Measurements from ENCODE around the gene IRF5. TPM values are rescaled to one million over a fixed set of nuclear protein-coding genes. Genes with fewer than 3 reads are reported as not detected.

Gene IRF5
- total RNA-seq, 2 donors from 2014 or later, result 5.0 to 9.7 TPM

DNA sequence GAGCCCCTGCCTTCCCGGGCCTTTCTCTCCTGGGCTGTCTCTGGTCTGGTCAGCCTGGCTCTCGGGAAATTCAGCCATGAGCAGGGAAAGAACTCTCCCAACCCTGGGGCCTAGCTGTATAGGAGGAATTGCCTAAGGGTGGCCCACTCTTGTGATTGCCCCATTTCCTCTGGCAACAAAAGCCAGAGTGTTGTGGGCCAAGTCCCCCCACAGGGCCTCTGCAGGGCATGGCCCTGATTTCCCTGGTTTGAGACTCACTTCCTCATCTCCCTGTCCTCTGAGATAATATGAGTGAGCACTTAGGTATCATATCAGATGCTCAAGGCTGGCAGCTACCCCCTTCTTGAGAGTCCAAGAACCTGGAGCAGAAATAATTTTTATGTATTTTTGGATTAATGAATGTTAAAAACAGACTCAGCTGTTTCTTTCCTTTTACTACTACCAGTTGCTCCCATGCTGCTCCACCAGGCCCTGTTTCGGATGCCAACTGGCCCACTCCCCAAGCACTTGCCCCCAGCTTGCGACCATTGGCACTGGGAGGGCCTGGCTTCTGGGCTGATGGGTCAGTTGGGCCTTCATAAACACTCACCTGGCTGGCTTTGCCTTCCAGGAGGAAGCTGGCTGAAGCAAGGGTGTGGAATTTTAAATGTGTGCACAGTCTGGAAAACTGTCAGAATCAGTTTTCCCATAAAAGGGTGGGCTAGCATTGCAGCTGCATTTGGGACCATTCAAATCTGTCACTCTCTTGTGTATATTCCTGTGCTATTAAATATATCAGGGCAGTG is 11.4 kb downstream of the IRF5 start:
- DNase-seq, result no peak
- Histone ChIP-seq H3K9me3 (no peaks in the 10 kb centered on the region), H3K27ac (no peak overlapping the region), H3K4me1 (no peaks in the 10 kb centered on the region), H3K27me3 (no peaks in the 10 kb centered on the region), H3K9ac (ENCODE audit: low read depth in 2 of 2, low read length in 2 of 2) (no peak overlapping the region), H3K4me3 (no peak overlapping the region), H3K36me3 (no peaks in the 10 kb centered on the region)
- intact Hi-C loops (cut with DNase I), result no loop called here
- TF ChIP-seq, protein P1, sequence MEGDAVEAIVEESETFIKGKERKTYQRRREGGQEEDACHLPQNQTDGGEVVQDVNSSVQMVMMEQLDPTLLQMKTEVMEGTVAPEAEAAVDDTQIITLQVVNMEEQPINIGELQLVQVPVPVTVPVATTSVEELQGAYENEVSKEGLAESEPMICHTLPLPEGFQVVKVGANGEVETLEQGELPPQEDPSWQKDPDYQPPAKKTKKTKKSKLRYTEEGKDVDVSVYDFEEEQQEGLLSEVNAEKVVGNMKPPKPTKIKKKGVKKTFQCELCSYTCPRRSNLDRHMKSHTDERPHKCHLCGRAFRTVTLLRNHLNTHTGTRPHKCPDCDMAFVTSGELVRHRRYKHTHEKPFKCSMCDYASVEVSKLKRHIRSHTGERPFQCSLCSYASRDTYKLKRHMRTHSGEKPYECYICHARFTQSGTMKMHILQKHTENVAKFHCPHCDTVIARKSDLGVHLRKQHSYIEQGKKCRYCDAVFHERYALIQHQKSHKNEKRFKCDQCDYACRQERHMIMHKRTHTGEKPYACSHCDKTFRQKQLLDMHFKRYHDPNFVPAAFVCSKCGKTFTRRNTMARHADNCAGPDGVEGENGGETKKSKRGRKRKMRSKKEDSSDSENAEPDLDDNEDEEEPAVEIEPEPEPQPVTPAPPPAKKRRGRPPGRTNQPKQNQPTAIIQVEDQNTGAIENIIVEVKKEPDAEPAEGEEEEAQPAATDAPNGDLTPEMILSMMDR (IDR thresholded peaks at IDR 0.05), result no peak

DNA sequence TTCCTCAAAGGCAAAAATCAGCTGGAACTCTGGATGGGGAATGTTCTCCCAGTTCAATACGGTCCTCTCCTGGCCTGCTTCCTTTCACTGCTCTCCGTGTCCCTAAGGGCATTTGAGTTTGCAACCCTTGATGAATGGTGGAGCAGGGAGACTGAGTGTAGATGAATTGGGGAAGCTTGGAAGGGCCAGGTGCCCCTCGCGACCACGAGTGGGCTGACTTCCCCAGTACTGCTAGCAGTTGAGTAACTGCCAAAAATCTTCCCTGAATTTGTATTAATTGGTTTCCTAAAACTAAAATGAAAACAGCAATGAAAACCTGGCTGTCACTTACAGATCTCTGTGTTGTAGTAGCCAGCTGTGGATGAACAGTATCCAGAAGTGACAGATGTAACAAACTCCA is 13.6 kb downstream of the IRF5 start:
- H3K9ac ChIP-seq (ENCODE audit: low read depth in 2 of 2, low read length in 2 of 2), result no peak overlapping the region
- no peaks in the 10 kb centered on the region for H3K36me3 ChIP-seq
- no peaks in the 10 kb centered on the region for H3K4me1 ChIP-seq
- no peak for DNase-seq
- H3K27ac ChIP-seq, result no peak overlapping the region
- no peak overlapping the region for H3K4me3 ChIP-seq
- no peaks in the 10 kb centered on the region for H3K9me3 ChIP-seq
- TF ChIP-seq, protein P1 (IDR thresholded peaks at IDR 0.05), result no peak
- H3K27me3 ChIP-seq, result no peaks in the 10 kb centered on the region
- intact Hi-C loops (cut with DNase I), result no loop called here

DNA sequence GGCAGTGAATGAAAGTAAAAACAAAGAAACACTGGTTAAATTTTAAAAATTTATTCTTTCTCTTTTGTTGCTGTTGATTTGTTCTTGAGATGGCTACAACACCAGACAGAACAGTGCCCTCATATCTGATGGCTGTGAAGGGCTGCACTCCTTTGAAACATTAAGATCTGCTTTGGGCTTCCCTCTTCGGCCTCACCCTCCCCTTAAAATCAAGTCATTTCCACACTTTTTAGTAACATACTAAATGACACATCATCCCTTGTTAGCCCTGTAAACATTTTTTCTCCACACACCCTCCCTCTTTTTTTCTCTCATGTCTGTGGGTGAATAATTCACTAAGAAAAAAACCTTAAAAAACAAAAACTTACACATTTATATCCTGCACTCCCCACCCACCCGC is 16.4 kb downstream of the IRF5 start:
- TF ChIP-seq, protein P1 (IDR thresholded peaks at IDR 0.05), result no peak
- intact Hi-C loops (cut with DNase I), result no loop called here
- H3K27ac ChIP-seq, result no peak overlapping the region
- no peaks in the 10 kb centered on the region for H3K27me3 ChIP-seq
- H3K4me3 ChIP-seq, result no peak overlapping the region
- no peaks in the 10 kb centered on the region for H3K9me3 ChIP-seq
- no peaks in the 10 kb centered on the region for H3K36me3 ChIP-seq
- no peak overlapping the region for H3K9ac ChIP-seq (ENCODE audit: low read depth in 2 of 2, low read length in 2 of 2)
- no peak for DNase-seq
- no peaks in the 10 kb centered on the region for H3K4me1 ChIP-seq

DNA sequence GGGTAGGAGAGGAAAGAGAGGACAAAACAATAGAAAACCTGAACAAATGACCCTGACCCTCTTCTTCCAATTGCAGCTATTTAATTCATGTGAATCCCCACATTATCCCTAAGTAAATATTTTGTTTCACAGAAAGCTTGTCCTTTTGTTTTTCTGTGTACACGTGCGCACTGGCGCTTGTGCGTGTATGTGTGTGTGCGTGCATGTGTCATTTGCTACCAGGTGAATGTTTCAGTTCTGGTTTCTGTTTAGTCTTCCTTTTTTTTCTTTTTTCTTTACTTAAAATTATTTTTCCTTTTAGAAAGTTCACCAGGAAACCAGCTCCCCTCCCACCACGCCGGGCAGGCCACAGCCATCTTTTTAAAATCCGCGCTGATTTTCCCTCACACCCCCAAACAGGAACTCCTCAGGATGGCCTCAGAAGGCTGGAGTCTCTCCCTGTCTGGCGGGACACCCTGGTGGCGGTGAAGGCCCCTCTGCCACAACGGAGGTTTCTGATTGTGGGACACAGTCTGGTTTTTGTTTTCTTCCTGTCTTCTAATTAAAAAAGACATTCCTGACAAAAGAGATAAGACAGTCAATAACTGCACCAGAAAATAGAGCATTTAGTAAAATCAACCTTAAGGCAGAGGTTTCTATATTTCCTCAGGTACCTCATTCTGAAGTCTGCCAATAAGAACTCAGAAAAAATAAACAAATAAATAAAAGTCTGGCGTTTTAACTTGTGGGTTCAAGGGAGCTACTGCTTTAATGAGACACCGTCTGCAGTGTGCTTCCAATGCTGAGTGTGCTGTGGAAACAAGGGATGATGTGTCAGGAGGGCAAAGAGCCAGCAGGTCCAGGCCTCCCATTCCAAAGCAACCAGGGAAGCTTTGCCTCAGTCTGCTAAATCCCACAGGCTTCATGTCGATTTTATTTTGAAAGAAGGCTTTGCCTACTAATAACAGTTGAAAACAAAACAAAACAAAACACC is 17.4 kb downstream of the IRF5 start:
- Histone ChIP-seq H3K36me3 (no peaks in the 10 kb centered on the region), H3K27ac (no peak overlapping the region), H3K4me3 (no peak overlapping the region), H3K4me1 (no peaks in the 10 kb centered on the region), H3K9ac (ENCODE audit: low read depth in 2 of 2, low read length in 2 of 2) (no peak overlapping the region), H3K9me3 (no peaks in the 10 kb centered on the region), H3K27me3 (no peaks in the 10 kb centered on the region)
- intact Hi-C loops (cut with DNase I), result no loop called here
- DNase-seq, result no peak
- TF ChIP-seq, protein P1 (IDR thresholded peaks at IDR 0.05), result no peak

DNA sequence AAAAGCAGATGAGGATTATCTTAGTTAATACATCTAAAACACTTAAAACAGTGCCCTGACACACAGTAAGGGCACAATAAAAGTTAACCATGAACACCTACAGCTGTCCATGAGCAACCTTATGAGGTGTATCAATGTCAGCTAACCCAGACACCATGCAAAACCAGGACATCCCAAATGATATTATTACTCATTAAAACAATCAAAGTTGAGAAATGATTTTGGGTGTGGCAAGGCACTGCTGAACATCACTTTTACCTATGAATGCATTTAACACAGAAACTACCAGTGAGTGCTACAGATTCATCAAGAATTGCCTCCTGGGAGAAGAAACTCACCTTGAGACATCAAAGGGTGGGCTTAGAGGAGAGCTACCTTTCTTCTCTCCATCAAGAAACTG is 18.3 kb downstream of the IRF5 start:
- H3K4me3 ChIP-seq, result no peak overlapping the region
- no peaks in the 10 kb centered on the region for H3K27me3 ChIP-seq
- no peaks in the 10 kb centered on the region for H3K36me3 ChIP-seq
- no peak for DNase-seq
- H3K27ac ChIP-seq, result no peak overlapping the region
- intact Hi-C loops (cut with DNase I), result no loop called here
- no peaks in the 10 kb centered on the region for H3K9me3 ChIP-seq
- H3K9ac ChIP-seq (ENCODE audit: low read depth in 2 of 2, low read length in 2 of 2), result no peak overlapping the region
- no peaks in the 10 kb centered on the region for H3K4me1 ChIP-seq
- TF ChIP-seq, protein P1 (IDR thresholded peaks at IDR 0.05), result no peak
